SK-N-SH (cell line): ENCODE measurements around the gene AP1M1. TPM values are rescaled to one million over a fixed set of nuclear protein-coding genes. Genes with fewer than 3 reads are reported as not detected.

Experiments
- CTCF ChIA-PET: fragments of 300-600, 350-600 bp; formaldehyde crosslinking; extraction: SDS; loops from one replicate; lab custom pipeline; 2021; lab: Yijun Ruan, JAX
- POLR2A ChIA-PET: fragments of 350-600 bp; sonication (Branson Sonifier 250); formaldehyde crosslinking; extraction: SDS; loops from one replicate; lab custom pipeline; 2020; ENCODE audit warnings: antibody characterized with exemption, inconsistent platforms; lab: Yijun Ruan, JAX
- DNase-seq: peaks from one replicate; pipeline ENCODE4 v3.0.0; 2012
- H2AFZ ChIP-seq: fragments of 200-600 bp; sonication (generic); 2 replicates; pipeline ENCODE4 v1.8.1; 2016; ENCODE audit warnings: antibody characterized with exemption, mild to moderate bottlenecking, low read depth
- H3F3A ChIP-seq: fragments of 200-600 bp; sonication (generic); replicated peaks from 2 replicates; pipeline ENCODE3; 2016; ENCODE audit warnings: antibody characterized with exemption, mild to moderate bottlenecking; ENCODE audit not compliant: insufficient read depth
- H3K27ac ChIP-seq, 2 experiments: fragments of 200-500 bp in 1 of 2; fragments of 200-600 bp in 1 of 2; sonication (Bioruptor generic) in 1 of 2; sonication (generic), shearing (Covaris generic) in 1 of 2; 2 replicates each; pipeline versions ENCODE4 v1.5.1 to v1.6.1; 2014 to 2016; ENCODE audit warnings: low read depth in 2 of 2, inconsistent platforms in 1 of 2, low read length in 1 of 2, mild to moderate bottlenecking in 1 of 2, mixed read lengths in 1 of 2
- H3K27me3 ChIP-seq: fragments of 200-600 bp; sonication (generic), shearing (Covaris generic); 2 replicates; pipeline ENCODE4 v1.6.1; 2016; ENCODE audit warnings: mixed run types; ENCODE audit not compliant: insufficient read depth
- H3K36me3 ChIP-seq, 2 experiments: fragments of 200-500 bp in 1 of 2; fragments of 200-600 bp in 1 of 2; sonication (Bioruptor generic) in 1 of 2; sonication (generic) in 1 of 2; replicated peaks in 1 of 2; 2 replicates each; pipeline versions ENCODE3 to v1.5.1; 2014 to 2016; ENCODE audit warnings: low read length in 1 of 2, mild to moderate bottlenecking in 1 of 2; ENCODE audit not compliant: insufficient read depth in 2 of 2, control insufficient read depth in 1 of 2
- H3K4me1 ChIP-seq, 2 experiments: fragments of 200-500 bp in 1 of 2; fragments of 200-600 bp in 1 of 2; sonication (Bioruptor generic) in 1 of 2; sonication (generic), shearing (Covaris generic) in 1 of 2; 2 replicates each; pipeline versions ENCODE4 v1.5.1 to v1.6.1; 2014 to 2016; ENCODE audit warnings: low read depth in 1 of 2, low read length in 1 of 2, mixed run types in 1 of 2; ENCODE audit not compliant: insufficient read depth in 2 of 2, control insufficient read depth in 1 of 2
- H3K4me2 ChIP-seq: fragments of 200-600 bp; sonication (generic), shearing (Covaris generic); 2 replicates; pipeline ENCODE4 v1.6.1; 2017; ENCODE audit warnings: mixed run types
- H3K4me3 ChIP-seq, 2 experiments: fragments of 200-500 bp in 1 of 2; fragments of 200-600 bp in 1 of 2; sonication (Bioruptor generic) in 1 of 2; sonication (generic), shearing (Covaris generic) in 1 of 2; 2 replicates each; pipeline versions ENCODE4 v1.5.1 to v1.8.1; 2014 to 2016; ENCODE audit warnings: low read depth in 2 of 2, inconsistent platforms in 1 of 2, low read length in 1 of 2, mild to moderate bottlenecking in 1 of 2, mixed read lengths in 1 of 2, moderate library complexity in 1 of 2
- H3K79me2 ChIP-seq: fragments of 200-600 bp; sonication (generic); 2 replicates; pipeline ENCODE4 v1.8.1; 2017; ENCODE audit warnings: mild to moderate bottlenecking; ENCODE audit not compliant: insufficient read depth
- H3K9ac ChIP-seq: fragments of 200-600 bp; sonication (generic); 2 replicates; pipeline ENCODE4 v1.6.1; 2017; ENCODE audit warnings: mixed run types
- H3K9me2 ChIP-seq: fragments of 200-600 bp; sonication (generic); 2 replicates; pipeline ENCODE4 v1.6.1; 2017; ENCODE audit warnings: mixed run types
- H3K9me3 ChIP-seq: fragments of 200-600 bp; sonication (generic); 2 replicates; pipeline ENCODE4 v1.6.1; 2017; ENCODE audit warnings: mixed run types, mild to moderate bottlenecking, moderate library complexity
- H4K20me1 ChIP-seq: fragments of 200-600 bp; sonication (generic); 2 replicates; pipeline ENCODE4 v1.6.1; 2017; ENCODE audit warnings: mild to moderate bottlenecking, mixed run types; ENCODE audit not compliant: insufficient read depth
- CHD2 ChIP-seq: fragments of 150-350 bp; IDR thresholded peaks from 2 replicates; pipeline ENCODE4 v1.6.1; 2018; ENCODE audit warnings: low read length; ENCODE audit not compliant: partially characterized antibody
- CTCF ChIP-seq: fragments of 200-600 bp; sonication (generic); IDR thresholded peaks from 2 replicates; pipeline ENCODE4 v1.6.1; 2017; ENCODE audit warnings: antibody characterized with exemption, mild to moderate bottlenecking, moderate library complexity
- EP300 ChIP-seq, 2 experiments: IDR thresholded peaks; 2 replicates each; pipeline versions ENCODE4 v1.4.0 to v1.6.1; 2012; ENCODE audit warnings: borderline replicate concordance in 1 of 2, low read depth in 1 of 2, low read length in 1 of 2
- EZH2phosphoT487 ChIP-seq: fragments of 200-600 bp; sonication (generic); IDR thresholded peaks from 2 replicates; pipeline ENCODE4 v1.6.1; 2017; ENCODE audit warnings: low read depth, mixed run types, mild to moderate bottlenecking, antibody characterized with exemption, moderate library complexity, borderline replicate concordance
- FOXM1 ChIP-seq: IDR thresholded peaks from 2 replicates; pipeline ENCODE4 v1.4.0; 2012; ENCODE audit warnings: low read depth, mild to moderate bottlenecking
- IRF3 ChIP-seq: fragments of 150-350 bp; IDR thresholded peaks from 2 replicates; pipeline ENCODE4 v1.6.1; 2016; ENCODE audit warnings: mild to moderate bottlenecking, low read depth, low read length
- JUND ChIP-seq: IDR thresholded peaks from 2 replicates; pipeline ENCODE4 v1.4.0; 2012
- MEF2A ChIP-seq: IDR thresholded peaks from 2 replicates; pipeline ENCODE4 v1.4.0; 2012; ENCODE audit warnings: low read depth, borderline replicate concordance
- MXI1 ChIP-seq: IDR thresholded peaks from 2 replicates; pipeline ENCODE4 v1.6.1; 2012; ENCODE audit warnings: mild to moderate bottlenecking, low read depth, low read length, improper control_type of control experiment
- NFIC ChIP-seq: IDR thresholded peaks from 2 replicates; pipeline ENCODE4 v1.4.0; 2012; ENCODE audit warnings: borderline replicate concordance
- NRF1 ChIP-seq: IDR thresholded peaks from 2 replicates; pipeline ENCODE4 v1.6.1; 2012; ENCODE audit warnings: low read depth, mild to moderate bottlenecking, low read length
- PBX3 ChIP-seq: IDR thresholded peaks from 2 replicates; pipeline ENCODE4; 2012
- POLR2AphosphoS5 ChIP-seq: IDR thresholded peaks from 2 replicates; pipeline ENCODE4 v1.6.1; 2012; ENCODE audit warnings: low read depth, low read length
- RCOR1 ChIP-seq: fragments of 150-350 bp; IDR thresholded peaks from 2 replicates; pipeline ENCODE4 v1.6.1; 2017; ENCODE audit warnings: antibody characterized with exemption, low read length
- REST ChIP-seq: IDR thresholded peaks from 2 replicates; pipeline ENCODE4 v1.6.1; 2012; ENCODE audit warnings: mild to moderate bottlenecking, low read depth, low read length, moderate library complexity
- RXRA ChIP-seq: IDR thresholded peaks from 2 replicates; pipeline ENCODE4 v1.4.0; 2012; ENCODE audit warnings: low read depth, mild to moderate bottlenecking, borderline replicate concordance
- TAF1 ChIP-seq: IDR thresholded peaks from 2 replicates; pipeline ENCODE4 v1.6.1; 2012; ENCODE audit warnings: low read depth, mild to moderate bottlenecking, low read length, moderate library complexity, borderline replicate concordance
- USF1 ChIP-seq: IDR thresholded peaks from 2 replicates; pipeline ENCODE4 v1.4.0; 2012; ENCODE audit warnings: low read depth, borderline replicate concordance
- YY1 ChIP-seq: IDR thresholded peaks from 2 replicates; pipeline ENCODE4 v1.4.0; 2012; ENCODE audit warnings: low read depth, mild to moderate bottlenecking
- ZBTB33 ChIP-seq: IDR thresholded peaks from 2 replicates; pipeline ENCODE4 v1.4.0; 2012; ENCODE audit warnings: low read depth, borderline replicate concordance
- WGBS: methylation state at CpG from one replicate; pipeline ENCODE4 v1.1.6; 2017; ENCODE audit warnings: low lambda C conversion rate; 5-methylcytosine and 5-hydroxymethylcytosine counted together
- polyA plus RNA-seq, 3 experiments: library from polyadenylated mRNA; depleted of rRNA; stranded (reverse); fragments of >200 nt; gene quantifications; 2 replicates each; pipeline ENCODE4 v1.2.3, GENCODE V29; 2012

Gene AP1M1
- polyA plus RNA-seq, 1 of the 3 experiments (the other 2 are of a cell fraction), result 133 TPM

GRCh38 chr19:16217716-16218451, 20.2 kb downstream of the AP1M1 start (continued):
- no peak for TF ChIP-seq EP300 (IDR thresholded peaks at IDR 0.05; ENCODE audit: borderline replicate concordance in 1 of 2, low read depth in 1 of 2, low read length in 1 of 2)
- no peak for TF ChIP-seq USF1
- TF ChIP-seq EZH2phosphoT487, result no peak
- no peak for TF ChIP-seq JUND
- TF ChIP-seq POLR2AphosphoS5, result no peak
- no peak for TF ChIP-seq RXRA
- TF ChIP-seq, all 33 proteins: peak for 0

GRCh38 chr19:16218851-16219250, 21.1 kb downstream of the AP1M1 start:
- H3K9me2 ChIP-seq, result no peaks in the 10 kb centered on the region
- CTCF ChIA-PET, result interaction anchor here (0.9 kb wide), 1 partner anchor 29 kb away, joined by 4 read pairs; no protein-coding TSS in a partner anchor
- H3K9ac ChIP-seq, result no peak overlapping the region
- no peak overlapping the region for H3K4me3 ChIP-seq
- peaks cover 23% of the 10 kb centered on the region; the same call in 1 of the 2 replicates for H3K9me3 ChIP-seq
- no peak for DNase-seq
- peaks cover 73% of the 10 kb centered on the region for H3K79me2 ChIP-seq
- TF ChIP-seq RCOR1, result no peak
- TF ChIP-seq RXRA, result no peak
- no peak for TF ChIP-seq FOXM1
- TF ChIP-seq YY1, result no peak
- no peak for TF ChIP-seq NFIC
- TF ChIP-seq CTCF, result no peak
- no peak for TF ChIP-seq CHD2
- no peak for TF ChIP-seq REST
- no peak for TF ChIP-seq MEF2A
- no peak for TF ChIP-seq MXI1
- TF ChIP-seq ZBTB33, result no peak
- no peak for TF ChIP-seq NRF1
- TF ChIP-seq TAF1, result no peak
- TF ChIP-seq PBX3, result no peak
- no peak for TF ChIP-seq IRF3
- H3K27me3 ChIP-seq, result no peaks in the 10 kb centered on the region
- H4K20me1 ChIP-seq, result 0 out of 2 replicates have a peak, but pooled peaks cover under 1% of the 10 kb centered on the region
- POLR2A ChIA-PET, result no interaction called here
- H3K36me3 ChIP-seq, result peaks cover 39 to 72% of the 10 kb centered on the region in 2 experiments
- H3F3A ChIP-seq, result peaks cover 13% of the 10 kb centered on the region
- H3K4me1 ChIP-seq, result no peaks in the 10 kb centered on the region
- no peak overlapping the region for H2AFZ ChIP-seq
- H3K4me2 ChIP-seq, result no peak overlapping the region
- 100% methylated on average over 2 of the region's 2 CpGs for WGBS
- H3K27ac ChIP-seq, result no peak overlapping the region
